ENCODE results near the gene NSFL1C.

GRCh38 chr20:1491860-1492642 lies 25.4 kb upstream of the NSFL1C start:
- TF ChIP-seq CTCF (IDR thresholded peaks at IDR 0.05) (no peak), POLR2A (IDR thresholded peaks at IDR 0.05) (no peak)
